ENCODE measurements around the gene MED13L.

The MED13L gene

DNA sequence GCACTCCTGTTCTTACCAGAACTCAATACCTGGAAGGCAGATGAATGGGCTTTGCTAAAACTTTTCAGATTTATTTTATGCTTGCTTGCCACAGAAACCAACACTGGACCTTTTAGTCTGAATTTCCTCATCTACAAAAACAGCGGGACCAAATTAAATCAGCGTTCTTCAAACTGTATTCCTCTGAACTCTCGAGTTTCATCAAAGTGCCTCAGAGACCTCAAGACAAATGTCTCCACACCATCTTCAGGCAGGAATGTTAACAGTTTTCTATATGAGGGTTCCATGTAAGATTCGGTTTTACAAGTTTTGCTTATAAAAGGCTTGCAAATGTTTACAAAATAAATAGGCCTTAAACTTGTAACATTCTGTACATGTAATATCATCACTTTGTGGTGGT is 74.6 kb downstream of the MED13L start:
- TF ChIP-seq, protein P1, sequence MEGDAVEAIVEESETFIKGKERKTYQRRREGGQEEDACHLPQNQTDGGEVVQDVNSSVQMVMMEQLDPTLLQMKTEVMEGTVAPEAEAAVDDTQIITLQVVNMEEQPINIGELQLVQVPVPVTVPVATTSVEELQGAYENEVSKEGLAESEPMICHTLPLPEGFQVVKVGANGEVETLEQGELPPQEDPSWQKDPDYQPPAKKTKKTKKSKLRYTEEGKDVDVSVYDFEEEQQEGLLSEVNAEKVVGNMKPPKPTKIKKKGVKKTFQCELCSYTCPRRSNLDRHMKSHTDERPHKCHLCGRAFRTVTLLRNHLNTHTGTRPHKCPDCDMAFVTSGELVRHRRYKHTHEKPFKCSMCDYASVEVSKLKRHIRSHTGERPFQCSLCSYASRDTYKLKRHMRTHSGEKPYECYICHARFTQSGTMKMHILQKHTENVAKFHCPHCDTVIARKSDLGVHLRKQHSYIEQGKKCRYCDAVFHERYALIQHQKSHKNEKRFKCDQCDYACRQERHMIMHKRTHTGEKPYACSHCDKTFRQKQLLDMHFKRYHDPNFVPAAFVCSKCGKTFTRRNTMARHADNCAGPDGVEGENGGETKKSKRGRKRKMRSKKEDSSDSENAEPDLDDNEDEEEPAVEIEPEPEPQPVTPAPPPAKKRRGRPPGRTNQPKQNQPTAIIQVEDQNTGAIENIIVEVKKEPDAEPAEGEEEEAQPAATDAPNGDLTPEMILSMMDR (IDR thresholded peaks at IDR 0.05; ENCODE audit: low read depth, low read length), result no peak
- no peak overlapping the region for H3K27ac ChIP-seq
- H3K36me3 ChIP-seq, result no peaks in the 10 kb centered on the region
- DNase-seq, result no peak
- no peaks in the 10 kb centered on the region for H3K9me3 ChIP-seq (ENCODE audit: severe bottlenecking)
- H3K27me3 ChIP-seq (ENCODE audit: insufficient read depth, low read depth, severe bottlenecking), result no peaks in the 10 kb centered on the region
- no peak overlapping the region for H3K4me3 ChIP-seq (ENCODE audit: low read depth, low read length)

DNA sequence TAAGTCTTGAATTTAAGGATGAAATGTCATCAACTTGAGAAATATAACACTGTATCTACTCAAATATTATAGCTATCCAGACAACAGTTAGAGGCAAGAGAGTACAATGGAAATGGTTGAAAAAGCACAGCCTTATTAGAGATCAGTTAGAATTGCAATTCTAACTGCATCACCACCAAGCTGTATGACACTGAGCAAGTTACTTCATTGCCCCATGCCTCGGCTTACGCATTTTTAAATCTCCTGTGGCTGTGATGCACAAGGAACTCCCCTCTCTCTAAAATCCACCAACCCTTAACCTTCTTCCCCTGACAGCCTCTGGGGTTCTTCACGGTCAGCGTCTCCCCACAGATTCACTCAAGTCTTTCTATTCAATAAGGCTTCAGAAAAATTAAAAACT is 75.1 kb downstream of the MED13L start:
- Histone ChIP-seq H3K9me3 (ENCODE audit: severe bottlenecking) (no peaks in the 10 kb centered on the region), H3K27me3 (ENCODE audit: insufficient read depth, low read depth, severe bottlenecking) (no peaks in the 10 kb centered on the region), H3K36me3 (no peaks in the 10 kb centered on the region), H3K4me3 (ENCODE audit: low read depth, low read length) (no peak overlapping the region), H3K27ac (no peak overlapping the region)
- TF ChIP-seq, protein P1 (IDR thresholded peaks at IDR 0.05; ENCODE audit: low read depth, low read length), result no peak
- no peak for DNase-seq

- H3K36me3 ChIP-seq, result no peaks in the 10 kb centered on the region
- H3K9me3 ChIP-seq (ENCODE audit: severe bottlenecking), result no peaks in the 10 kb centered on the region
- H3K27ac ChIP-seq, result no peak overlapping the region
- no peaks in the 10 kb centered on the region for H3K27me3 ChIP-seq (ENCODE audit: insufficient read depth, low read depth, severe bottlenecking)
- no peak overlapping the region for H3K4me3 ChIP-seq (ENCODE audit: low read depth, low read length)
- no peak for DNase-seq
- TF ChIP-seq, protein P1 (IDR thresholded peaks at IDR 0.05; ENCODE audit: low read depth, low read length), result no peak
Observed at GRCh38 chr12:116201908-116202307, 75.6 kb downstream of the MED13L start.

GRCh38 chr12:116201359-116201758 is 76.1 kb downstream of the MED13L start:
- DNase-seq, result no peak
- H3K27me3 ChIP-seq (ENCODE audit: insufficient read depth, low read depth, severe bottlenecking), result no peaks in the 10 kb centered on the region
- no peaks in the 10 kb centered on the region for H3K36me3 ChIP-seq
- H3K27ac ChIP-seq, result no peak overlapping the region
- no peaks in the 10 kb centered on the region for H3K9me3 ChIP-seq (ENCODE audit: severe bottlenecking)
- H3K4me3 ChIP-seq (ENCODE audit: low read depth, low read length), result no peak overlapping the region
- TF ChIP-seq, protein P1 (IDR thresholded peaks at IDR 0.05; ENCODE audit: low read depth, low read length), result no peak

- DNase-seq, result no peak
- no peak overlapping the region for H3K27ac ChIP-seq
- no peaks in the 10 kb centered on the region for H3K36me3 ChIP-seq
- H3K4me3 ChIP-seq (ENCODE audit: low read depth, low read length), result no peak overlapping the region
- H3K27me3 ChIP-seq (ENCODE audit: insufficient read depth, low read depth, severe bottlenecking), result no peaks in the 10 kb centered on the region
- TF ChIP-seq, protein P1 (IDR thresholded peaks at IDR 0.05; ENCODE audit: low read depth, low read length), result no peak
- no peaks in the 10 kb centered on the region for H3K9me3 ChIP-seq (ENCODE audit: severe bottlenecking)
Observed at GRCh38 chr12:116200812-116201211, 76.7 kb downstream of the MED13L start.

GRCh38 chr12:116199160-116199706 is 78.3 kb downstream of the MED13L start:
- H3K36me3 ChIP-seq, result no peaks in the 10 kb centered on the region
- no peak for DNase-seq
- TF ChIP-seq, protein P1 (IDR thresholded peaks at IDR 0.05; ENCODE audit: low read depth, low read length), result no peak
- no peaks in the 10 kb centered on the region for H3K27me3 ChIP-seq (ENCODE audit: insufficient read depth, low read depth, severe bottlenecking)
- no peaks in the 10 kb centered on the region for H3K9me3 ChIP-seq (ENCODE audit: severe bottlenecking)
- no peak overlapping the region for H3K27ac ChIP-seq
- no peak overlapping the region for H3K4me3 ChIP-seq (ENCODE audit: low read depth, low read length)
